Astrocyte of the hippocampus (primary cell): Measurements from ENCODE around the gene HPS1.

Experiments
- DNase-seq: peaks from one replicate; pipeline ENCODE4 v3.0.0; 2011; ENCODE audit warnings: low read depth, low spot score

The HPS1 gene

DNA sequence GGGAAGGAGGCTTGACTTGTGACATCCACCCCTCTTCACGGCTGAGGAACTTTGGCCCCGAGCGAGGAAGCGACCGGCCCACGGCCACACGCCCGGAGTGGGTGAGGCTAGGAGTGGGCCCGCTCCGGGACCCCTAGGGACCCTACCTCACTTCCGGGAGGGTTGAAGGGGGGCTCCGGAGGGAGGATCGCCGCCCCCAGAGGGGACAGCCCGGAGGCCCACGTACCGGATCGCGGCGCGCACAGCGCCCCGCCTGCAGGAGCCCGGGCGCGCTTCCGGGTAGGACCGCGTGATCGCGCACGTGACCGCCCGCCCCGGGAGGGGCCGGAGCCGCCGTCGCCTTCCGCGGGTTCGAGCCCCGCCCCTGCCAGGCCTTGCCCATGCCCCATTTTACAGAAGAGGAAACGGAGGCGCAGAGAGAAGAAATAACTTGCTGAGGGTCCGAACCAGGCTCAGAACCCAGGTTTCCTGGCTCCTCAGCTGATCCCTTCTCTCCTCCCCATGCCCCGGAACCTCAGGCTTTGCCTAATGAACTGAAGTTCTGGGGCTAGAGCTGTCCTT is at the start of gene HPS1:
Gene HPS1, minus strand, starts transcription at position 275 of the 561 bp plus-strand sequence. CDS start 3,695 bp downstream, outside the sequence.
- DNase-seq = peak; percentile 88

DNA sequence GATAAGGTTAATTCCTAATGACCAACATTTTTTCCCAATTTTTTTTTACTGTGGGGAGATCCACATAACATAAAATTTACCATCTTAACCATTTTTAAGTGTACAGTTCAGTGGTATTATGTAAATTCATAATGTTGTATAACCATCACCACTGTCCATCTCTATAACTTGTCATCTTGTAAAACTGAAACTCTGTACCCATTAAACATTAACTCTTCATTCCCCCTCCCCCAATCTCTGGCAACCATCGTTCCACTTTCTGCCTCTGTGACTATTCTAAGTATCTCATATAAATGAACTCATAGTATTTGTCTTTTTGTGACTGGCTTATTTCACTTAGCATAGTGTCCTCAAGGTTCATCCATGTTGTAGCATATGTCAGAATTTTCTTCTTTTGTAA is 46.0 kb upstream of the HPS1 start:
- DNase-seq = no peak

- DNase-seq = no peak
These were observed 43.1 kb upstream of the HPS1 start for GRCh38 chr10:98489561-98490481.

GRCh38 chr10:98488669-98489430 is 42.1 kb upstream of the HPS1 start:
- no peak for DNase-seq

GRCh38 chr10:98487649-98488048 is 40.9 kb upstream of the HPS1 start:
- no peak for DNase-seq

DNA sequence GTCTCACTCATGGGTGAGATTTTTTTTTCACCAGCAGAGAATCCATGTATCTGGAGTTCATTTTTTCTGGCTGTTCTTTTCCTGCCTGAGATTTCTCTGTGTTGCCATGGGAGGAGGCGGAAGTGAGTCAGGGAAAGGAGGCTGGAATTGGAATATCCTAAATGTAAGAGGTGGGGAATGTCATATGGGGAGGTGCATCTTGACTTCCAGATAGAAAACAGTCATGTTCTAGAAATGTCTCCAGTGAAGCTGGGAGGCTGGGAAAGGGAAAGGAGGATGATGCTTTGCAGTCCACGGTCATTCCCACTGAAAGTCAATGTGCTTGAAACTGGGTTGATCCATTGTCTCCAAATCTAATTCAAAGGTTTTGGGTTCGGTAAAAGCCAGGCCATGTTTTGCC is 39.7 kb upstream of the HPS1 start:
- no peak for DNase-seq

- peak; percentile 10 for DNase-seq
These were observed 39.2 kb upstream of the HPS1 start for GRCh38 chr10:98485959-98486358.

DNA sequence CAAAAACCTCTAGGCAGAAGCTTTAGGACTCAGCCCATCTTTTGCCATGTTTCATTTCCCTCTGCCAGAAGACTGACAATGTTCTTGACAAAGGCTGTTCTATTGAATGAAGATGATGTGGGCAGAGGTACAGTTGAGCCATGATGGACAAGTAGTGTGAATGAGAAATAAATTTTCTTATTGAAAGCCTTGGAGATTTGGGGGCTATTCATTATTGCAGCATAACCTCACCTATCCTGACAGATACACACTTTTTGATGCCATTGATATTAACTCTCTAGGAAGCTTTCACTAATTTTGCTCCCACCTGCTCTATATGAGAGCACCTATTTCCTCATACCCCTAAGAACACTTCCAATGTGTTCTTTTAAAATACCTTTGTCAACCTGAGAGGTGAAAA is 36.9 kb upstream of the HPS1 start:
- no peak for DNase-seq

GRCh38 chr10:98482096-98482495 is 35.4 kb upstream of the HPS1 start:
- no peak for DNase-seq

DNA sequence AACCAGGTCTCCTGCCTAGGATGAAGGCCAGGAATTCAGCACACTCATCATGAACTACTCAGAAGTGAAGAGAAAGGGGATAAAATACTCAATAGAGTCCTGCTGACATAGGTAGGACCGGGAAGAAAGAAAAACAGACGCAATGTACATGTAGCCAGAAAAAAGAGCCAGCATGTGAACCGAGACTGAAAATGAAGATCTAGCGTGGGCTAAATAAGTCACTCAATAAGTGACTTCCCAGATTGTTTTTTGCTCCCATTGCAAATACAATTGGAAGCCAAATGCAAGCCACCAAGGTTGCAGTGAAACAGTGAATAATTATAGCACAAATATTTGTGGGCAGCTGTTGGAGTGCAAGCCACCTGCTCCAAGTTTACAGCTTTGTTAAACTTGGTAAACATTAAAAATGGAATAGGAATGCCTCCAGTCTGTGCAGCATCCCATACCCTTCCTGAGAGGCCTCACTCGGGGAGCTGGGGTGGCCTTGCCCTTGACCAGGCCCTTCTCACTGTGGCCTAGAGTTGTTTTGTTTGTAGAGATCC is 34.7 kb upstream of the HPS1 start:
- DNase-seq = no peak

GRCh38 chr10:98478430-98479222 is 31.9 kb upstream of the HPS1 start:
- DNase-seq = peak; percentile 13

GRCh38 chr10:98477861-98478260 is 31.1 kb upstream of the HPS1 start:
- DNase-seq = no peak

GRCh38 chr10:98474628-98475027 is 27.9 kb upstream of the HPS1 start:
- DNase-seq = no peak

DNA sequence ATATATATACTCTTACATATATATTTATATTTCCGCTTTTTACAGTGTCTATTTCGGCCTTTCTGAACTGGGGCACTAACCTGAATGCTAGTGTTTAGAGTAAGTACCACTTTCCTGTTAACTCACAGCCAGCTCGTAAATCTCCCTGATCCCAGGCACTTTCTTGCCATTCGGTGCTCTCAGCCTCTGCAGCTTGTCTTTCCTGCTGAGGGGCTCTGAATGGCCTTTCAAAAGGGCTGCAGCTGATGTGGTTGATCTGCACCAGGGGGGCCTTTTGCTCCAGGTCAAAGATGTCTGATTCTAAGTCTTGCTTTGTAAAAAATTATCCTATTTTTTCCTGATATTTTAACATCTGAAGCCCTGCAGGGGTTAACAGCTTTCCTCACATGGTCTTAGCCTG is 25.5 kb upstream of the HPS1 start:
- DNase-seq = no peak

- DNase-seq = no peak
These were observed 24.1 kb upstream of the HPS1 start for GRCh38 chr10:98470850-98471249.

GRCh38 chr10:98469001-98469931 is 22.5 kb upstream of the HPS1 start:
- DNase-seq = no peak

DNA sequence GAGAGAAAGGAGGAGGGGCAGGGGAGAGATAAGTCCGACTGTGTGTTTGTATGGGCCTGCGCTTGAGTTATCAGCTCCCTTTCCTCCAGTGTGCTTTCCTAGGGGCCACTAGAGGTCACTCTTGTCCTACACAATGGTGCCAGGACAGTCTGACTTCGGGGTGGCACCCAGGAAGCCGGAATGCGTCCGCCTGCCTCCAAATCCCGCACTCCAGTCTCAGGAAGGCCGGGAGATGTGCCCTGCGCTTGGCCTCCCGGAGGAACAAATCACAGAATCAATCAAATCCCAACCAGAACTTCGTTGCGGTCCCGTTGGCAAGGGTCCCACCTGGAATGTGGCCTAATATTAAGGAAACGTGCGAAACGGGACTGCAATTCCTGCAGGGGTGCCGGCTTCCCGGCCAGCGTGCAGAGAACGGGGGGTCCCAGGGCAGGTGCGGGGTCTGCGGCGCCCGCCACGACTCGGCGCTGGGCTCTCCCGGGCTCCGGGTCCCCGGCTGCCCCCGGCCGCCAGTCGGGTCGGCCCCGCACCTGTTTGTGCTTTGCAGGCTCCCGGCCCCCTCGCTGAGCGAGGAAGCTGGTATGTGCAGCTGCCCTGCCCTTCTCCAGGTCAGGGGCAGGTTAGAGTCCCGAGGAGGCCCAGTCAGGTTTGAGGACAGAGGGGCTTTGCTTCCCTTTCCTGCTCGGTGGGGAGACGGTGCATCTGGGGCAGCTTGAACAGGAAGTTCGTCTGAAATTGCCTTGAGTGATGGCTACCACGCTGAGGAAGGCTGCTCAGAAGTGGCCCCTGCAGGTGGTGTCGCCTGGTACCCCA is 21.0 kb upstream of the HPS1 start:
- peak; percentile 92 for DNase-seq

DNA sequence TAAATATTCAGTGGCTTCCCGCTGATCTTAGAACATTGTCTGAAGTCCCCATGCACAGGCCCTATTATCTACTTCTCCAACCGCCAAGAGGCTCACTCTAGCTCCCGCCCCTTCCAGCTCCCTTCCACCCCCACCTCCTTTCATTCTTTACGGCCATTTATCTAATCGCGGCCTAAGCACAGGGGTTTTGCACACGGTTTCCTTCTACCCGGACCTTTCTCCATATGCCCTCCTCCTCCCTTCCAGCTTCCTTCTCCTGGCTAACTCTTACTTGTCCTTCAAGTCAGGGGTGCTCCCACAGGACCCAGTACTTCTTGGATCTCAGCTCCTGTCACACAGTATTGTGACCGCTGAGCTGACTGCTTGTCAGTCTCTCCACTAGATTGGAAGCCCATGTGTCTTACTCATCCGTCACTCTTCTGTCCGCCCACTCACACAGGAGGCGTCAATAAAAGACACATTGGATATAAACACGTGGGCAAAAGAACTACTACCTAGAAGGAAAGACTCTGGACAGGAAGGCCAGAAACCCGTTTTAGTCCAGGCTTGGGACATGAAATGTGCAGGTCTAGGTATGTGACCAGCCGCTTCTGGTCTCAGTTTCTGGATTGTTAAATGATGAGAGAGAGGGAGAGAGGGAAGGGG is 20.2 kb upstream of the HPS1 start:
- DNase-seq = no peak

DNA sequence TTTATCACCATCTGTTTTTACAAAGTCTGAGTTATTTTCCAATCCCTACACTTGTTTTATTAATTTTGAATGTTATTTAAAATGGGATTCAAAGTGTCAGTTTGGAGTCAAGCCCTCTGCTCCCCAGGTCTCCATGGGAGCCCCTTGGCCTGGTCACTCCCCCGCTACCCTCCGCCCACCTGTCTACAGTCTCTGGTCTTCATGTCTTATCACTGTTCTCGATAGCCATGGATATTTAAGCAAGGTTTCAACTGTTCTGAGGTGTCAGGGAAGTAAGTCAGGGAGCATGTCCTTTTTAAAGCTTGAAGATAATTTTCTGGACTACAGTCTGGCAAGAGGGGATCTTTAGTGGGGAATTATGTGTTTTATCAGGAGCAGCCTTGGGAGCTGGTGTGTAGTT is 19.1 kb upstream of the HPS1 start:
- DNase-seq = no peak
